HuH-7.5 (cell line): Measurements from ENCODE around the gene CDH26.

ENCODE experiments used
- DNase-seq: peaks from one replicate; pipeline ENCODE4 v3.0.0; 2011; ENCODE audit warnings: low spot score

CDH26 gene

DNA sequence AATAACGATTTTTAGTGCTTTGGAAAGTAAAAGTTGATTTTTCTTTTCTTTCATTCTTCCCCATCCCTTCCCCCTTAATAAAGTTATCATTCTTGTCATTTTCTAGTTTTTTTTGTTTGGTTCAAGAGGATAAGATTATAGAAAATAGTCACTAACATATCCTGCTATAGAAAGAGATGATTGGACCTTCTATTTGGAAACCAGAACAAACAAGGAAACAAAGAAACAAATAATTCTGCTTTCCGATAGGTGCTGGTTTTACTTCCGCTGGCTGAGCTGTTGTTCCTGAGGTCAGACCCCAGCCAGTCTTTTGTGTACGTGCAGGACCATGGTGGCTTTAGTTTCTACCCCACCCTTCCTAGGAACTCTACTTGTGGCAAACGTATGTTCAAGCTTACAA is at the start of gene CDH26:
CDH26 (plus strand) TSS at position 301 of the 400 bp plus-strand sequence. CDS start 304 bp downstream, outside the sequence.
- DNase-seq, result no peak

- no peak for DNase-seq
Observed at GRCh38 chr20:59908855-59909254, 49.4 kb upstream of the CDH26 start.

DNA sequence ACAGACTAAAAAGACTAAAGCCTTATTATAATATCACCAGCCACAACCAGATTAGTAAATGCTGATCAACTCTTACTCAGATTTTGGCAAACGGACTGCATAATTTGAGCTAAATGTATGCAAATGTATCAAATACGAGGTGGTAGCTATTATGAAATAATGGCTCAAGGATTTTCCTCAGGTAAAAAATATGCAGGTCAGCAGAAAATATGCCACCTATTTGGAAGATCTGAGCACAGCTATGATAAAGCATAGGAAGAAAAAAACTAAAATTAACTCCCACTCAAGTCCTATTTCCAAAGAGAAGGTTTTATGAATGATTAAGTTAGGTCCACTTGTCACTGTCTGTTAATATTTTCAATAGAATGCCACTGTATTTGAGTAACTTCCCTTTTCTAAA is 47.2 kb upstream of the CDH26 start:
- no peak for DNase-seq

- DNase-seq, result no peak
Observed at GRCh38 chr20:59912609-59913008, 45.6 kb upstream of the CDH26 start.

GRCh38 chr20:59920944-59921343 is 37.3 kb upstream of the CDH26 start:
- DNase-seq, result no peak

- DNase-seq, result no peak
Observed at GRCh38 chr20:59923514-59923913, 34.7 kb upstream of the CDH26 start.

- DNase-seq, result no peak
Observed at GRCh38 chr20:59925359-59925758, 32.9 kb upstream of the CDH26 start.

DNA sequence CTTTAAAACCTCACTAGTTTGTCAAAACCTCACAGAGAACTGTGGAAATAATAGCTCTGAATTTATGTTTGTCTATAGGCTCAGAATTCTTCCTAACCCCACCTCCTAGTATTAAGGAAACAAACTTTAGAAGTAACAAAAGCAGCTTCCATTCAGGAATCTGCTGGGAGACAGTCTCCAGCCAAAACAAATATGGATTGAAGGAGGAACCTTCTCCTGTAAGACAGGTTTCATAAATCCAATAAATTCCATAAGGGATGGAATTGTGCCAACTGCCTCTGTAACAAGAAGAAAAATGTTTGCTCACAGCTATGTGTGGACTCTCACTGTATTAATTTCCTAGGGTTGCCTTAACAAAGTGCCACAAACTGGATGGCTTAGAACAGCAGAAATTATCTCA is 32.3 kb upstream of the CDH26 start:
- DNase-seq, result no peak

DNA sequence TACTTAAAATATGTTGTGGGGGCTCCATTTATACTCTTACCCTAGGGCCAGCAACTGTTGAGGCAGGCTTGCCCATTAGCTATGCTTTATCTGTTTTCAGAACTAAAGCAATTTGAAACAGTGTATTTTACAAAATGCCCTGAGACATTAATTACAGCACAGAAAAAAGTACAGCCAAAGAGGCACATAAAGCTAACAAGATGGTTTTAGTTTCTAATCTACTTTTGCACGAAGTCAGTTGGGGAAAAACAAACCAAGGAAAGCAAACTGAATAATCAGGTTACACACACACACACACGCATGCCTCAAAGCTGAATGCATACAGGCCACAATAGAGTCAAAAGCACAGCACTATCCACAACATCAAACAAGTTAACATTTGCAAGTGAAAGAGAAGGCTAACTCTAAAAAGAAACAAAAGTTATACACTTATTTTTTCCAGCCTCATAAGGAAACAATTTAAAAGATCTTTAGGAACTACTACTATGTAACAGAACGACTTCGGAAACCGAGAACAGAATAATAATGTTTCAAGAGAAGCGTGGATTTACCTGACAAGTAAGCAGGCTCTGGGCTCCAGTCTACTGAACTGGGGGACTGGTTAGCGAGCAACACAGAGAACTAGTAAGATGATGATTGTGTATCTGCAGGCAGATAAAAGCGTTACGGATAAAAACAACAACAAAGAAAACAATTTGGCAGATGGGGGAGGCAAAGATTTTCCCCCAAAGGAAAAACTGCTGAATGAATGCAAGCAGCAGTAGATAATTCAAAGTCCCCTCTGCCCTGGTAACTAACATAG is 26.5 kb upstream of the CDH26 start:
- no peak for DNase-seq

DNA sequence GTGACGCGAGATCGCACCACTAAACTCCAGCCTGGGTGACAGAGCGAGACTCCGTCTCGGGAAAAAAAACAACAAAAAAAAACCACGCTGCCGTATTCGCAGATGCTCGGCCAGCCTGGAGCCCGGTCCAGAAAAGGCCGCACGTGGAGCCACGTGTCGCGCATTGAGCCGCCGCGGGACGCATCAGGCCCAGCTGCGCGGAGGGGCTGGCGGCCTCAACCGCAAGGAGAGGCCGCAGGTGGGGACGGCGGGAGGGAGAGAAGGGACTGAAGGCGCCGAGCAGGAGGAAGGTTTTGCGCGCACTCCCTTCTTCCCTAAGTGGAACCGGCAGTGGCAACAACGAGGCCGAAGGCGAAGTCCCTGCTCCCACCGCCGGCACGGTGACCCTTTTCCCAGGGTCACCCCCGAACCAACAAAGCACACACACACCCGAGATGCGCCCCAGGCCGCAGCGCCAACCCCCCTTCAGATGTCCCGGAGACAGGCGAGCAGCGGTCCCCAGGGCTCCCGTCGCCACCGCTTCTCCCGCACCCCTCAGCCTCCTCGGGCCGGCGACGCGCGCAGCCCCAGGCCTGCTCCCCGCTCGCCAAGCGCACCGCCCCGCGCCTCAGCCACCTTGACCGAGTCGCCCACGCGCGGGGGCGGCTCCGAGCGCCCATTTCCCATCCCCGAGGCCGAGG is 25.5 kb upstream of the CDH26 start:
- DNase-seq, result no peak

DNA sequence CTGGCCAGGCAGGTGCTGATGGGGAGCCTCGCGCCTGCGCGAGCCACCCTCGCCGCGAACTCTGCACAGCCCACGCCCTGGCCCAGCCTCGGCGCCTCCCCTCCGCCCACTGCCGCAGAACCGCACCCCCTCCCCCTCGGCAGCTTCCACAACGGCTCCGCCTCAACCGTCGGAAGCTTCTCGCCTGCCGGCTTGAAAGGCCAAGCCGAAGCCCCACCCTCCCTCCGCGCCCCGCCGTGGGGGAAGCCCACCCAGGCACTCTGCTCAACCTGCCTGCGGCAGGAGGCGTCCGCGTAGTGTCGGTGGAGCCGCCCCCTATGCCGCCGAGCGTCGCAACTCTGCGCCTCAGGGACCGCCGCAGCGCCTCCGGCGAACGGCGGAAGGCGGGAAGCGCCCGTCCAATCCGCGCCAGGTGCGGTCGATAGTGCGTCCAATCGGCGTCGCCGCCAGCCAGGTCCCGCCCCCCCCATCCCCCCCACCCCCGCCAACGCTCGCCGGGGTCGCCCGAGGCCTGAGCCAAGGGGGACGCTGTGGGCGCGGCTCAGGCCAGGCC is 24.9 kb upstream of the CDH26 start, which contains the start of gene SYCP2:
SYCP2 (minus strand) TSS at position 342 of the 553 bp plus-strand sequence. CDS start 11,224 bp downstream, outside the sequence.
- peak; percentile 54 for DNase-seq

- peak; percentile 96 for DNase-seq
Observed at GRCh38 chr20:59933849-59934585, 24.2 kb upstream of the CDH26 start.

GRCh38 chr20:59935457-59936185 is 22.6 kb upstream of the CDH26 start:
- no peak for DNase-seq

- DNase-seq, result no peak
Observed at GRCh38 chr20:59936409-59936808, 21.8 kb upstream of the CDH26 start.

- no peak for DNase-seq
Observed at GRCh38 chr20:59937150-59937549, 21.1 kb upstream of the CDH26 start.

DNA sequence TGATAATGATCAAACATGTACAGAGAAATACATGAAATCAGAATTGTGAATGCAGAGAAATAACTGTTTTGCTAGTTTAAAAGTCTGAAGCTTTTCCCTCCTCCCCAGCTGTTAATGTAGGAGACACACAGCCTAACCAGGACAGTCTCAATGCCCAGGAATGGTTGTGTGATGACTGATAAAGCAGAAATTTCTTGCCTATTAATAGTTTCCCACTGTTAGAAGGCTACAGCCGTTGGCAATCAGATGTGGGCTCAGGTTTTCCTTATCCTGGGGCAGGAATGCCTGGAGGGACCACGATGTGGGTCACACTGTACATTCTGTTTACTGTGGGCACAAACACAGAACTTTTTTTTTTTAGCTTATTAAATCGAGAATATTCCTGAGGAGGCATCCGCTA is 20.0 kb upstream of the CDH26 start:
- no peak for DNase-seq

DNA sequence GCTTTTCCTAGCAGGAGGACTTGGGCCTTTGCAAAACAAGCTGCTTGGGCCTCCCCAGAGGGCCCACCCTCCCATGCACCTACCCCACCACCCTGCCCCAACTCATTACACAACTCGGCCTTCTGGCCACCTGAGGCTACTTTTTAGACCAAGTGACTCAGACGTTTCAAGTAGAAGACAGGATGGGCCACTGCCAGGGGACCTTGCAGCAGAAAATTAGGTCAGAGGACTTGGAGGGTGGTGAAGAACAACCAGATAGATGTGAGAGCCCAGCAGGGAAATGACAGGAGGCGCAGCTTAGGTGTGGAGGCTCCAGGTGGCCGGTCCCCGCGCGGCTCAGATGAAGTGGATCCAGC is 19.5 kb upstream of the CDH26 start:
- DNase-seq, result no peak

DNA sequence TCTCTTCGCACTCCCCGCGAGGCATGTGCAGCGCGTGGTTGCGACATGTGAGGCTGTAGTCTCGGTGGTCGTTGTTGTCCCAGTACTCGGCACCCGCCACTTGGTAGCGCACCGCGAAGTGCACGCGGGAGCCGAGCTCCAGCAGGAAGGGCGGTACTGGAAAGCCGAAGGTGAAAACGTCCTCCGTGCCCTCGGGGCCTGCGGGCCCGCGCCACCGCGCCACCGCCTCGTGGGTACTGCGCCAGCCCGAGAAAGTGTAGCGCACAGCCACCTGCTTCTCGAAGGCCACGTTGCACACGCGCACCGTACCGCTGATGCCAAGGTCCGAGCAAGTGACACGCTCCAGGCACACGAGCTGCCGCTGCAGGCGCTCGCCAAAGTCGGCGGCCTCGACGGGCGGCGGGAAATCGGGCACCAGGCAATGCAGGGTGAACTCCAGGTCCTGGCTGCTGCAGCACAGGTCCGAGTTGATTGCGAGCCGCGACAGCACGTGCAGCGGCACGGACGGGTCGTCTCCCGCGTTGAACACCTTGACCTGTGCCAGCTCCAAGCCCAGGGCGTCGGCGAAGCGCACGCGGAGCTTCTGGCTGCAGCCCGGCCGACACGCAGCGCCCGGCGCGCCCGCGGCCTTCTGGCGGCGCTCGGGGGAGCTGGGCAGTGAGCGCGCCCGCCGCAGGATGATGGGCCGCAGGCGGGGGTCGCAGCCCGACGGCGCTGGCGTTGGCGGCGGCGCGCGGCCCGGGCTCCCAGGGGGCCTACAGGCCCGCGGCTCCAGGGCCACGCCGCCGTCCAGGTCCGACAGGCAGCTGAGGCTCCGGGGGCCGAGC is 19.0 kb upstream of the CDH26 start:
- peak; percentile 35 for DNase-seq

GRCh38 chr20:59939879-59940128 is 18.4 kb upstream of the CDH26 start:
- peak; percentile 67 for DNase-seq

DNA sequence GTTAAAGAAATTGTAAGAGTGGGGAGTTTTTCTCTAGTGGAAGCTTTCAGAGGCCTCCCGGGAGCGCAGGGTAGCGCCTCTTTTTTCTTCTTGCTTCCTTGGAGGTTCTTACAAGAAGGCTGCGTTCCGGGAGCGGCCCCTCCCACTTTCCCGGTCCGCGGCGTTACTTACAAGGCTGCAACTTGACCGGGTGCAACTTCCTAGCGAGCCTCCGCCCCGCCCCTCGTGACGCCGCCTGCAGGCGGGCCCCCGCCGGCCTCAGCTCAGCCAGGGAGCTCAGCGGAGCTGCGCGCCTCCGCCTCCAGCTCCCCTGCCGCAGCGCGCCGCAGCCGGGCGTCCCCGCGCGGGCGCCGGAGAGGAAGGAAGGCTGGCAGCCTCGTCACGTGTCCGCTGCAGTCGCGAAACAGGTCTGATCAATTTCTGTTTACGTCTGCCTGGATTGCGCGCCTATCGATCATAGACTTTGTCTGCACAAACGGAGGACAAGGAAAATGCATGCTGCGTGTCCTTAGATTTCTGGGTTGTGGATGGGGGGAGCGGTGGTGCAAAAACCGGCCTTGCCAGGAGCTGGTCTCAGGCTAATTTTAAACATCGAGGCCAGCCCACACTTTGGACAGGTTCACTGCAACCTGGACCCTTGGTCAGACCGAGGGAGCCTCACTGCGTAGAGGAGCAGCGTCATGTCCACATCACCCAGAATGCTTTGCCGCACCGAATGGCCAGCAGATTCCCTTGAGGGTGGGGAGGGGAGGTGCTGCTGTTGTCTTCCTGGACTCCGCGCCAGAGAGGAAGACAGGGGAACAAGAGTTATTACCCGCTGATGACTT is 17.9 kb upstream of the CDH26 start, which contains the start of the genes FAM217B and PPP1R3D:
FAM217B (plus strand) TSS at position 261 of the 827 bp plus-strand sequence. CDS start 3,555 bp downstream, outside the sequence.
PPP1R3D (minus strand) TSS at position 177 of the 827 bp plus-strand sequence. CDS start 374 bp downstream, outside the sequence.
- DNase-seq, result peak; percentile 99
